DLD1 (cell line): ENCODE results near the gene GFI1.
"Not testable (repeated sequence)": the region's sequence is repeated elsewhere in the genome, so short reads cannot be mapped to it uniquely, and the experiment has no call there.

Source experiments
- in situ Hi-C: cut with HindIII; loops from 2 replicates; pipeline ENCODE4 v1.10.0; 2017; ENCODE audit warnings: low sequenced_read_pairs

Gene GFI1

GRCh38 chr1:92486251-92487077, at the start of gene GFI1:
TSS of gene GFI1 (minus strand) at chr1:92486925. CDS start at chr1:92483487, 3,438 bp downstream.
- in situ Hi-C loops = no loop called here

GRCh38 chr1:92532371-92532770, 45.6 kb upstream of the GFI1 start:
- in situ Hi-C loops = not testable (repeated sequence)

GRCh38 chr1:92531939-92532338, 45.2 kb upstream of the GFI1 start:
- in situ Hi-C loops = not testable (repeated sequence)

- in situ Hi-C loops = no loop called here
These were observed 40.9 kb upstream of the GFI1 start for GRCh38 chr1:92527670-92528069.

- in situ Hi-C loops = not testable (repeated sequence)
These were observed 38.3 kb upstream of the GFI1 start for GRCh38 chr1:92524944-92525590.

- in situ Hi-C loops = no loop called here
These were observed 32.3 kb upstream of the GFI1 start for GRCh38 chr1:92519043-92519442.

- in situ Hi-C loops = no loop called here
These were observed 29.8 kb upstream of the GFI1 start for GRCh38 chr1:92516574-92516973.

GRCh38 chr1:92515796-92516201, 29.1 kb upstream of the GFI1 start:
- in situ Hi-C loops = no loop called here

- in situ Hi-C loops = no loop called here
These were observed 24.8 kb upstream of the GFI1 start for GRCh38 chr1:92511541-92511940.

GRCh38 chr1:92509619-92510018, 22.9 kb upstream of the GFI1 start:
- in situ Hi-C loops = no loop called here

GRCh38 chr1:92505015-92505692, 18.4 kb upstream of the GFI1 start:
- in situ Hi-C loops = no loop called here

- in situ Hi-C loops = no loop called here
These were observed 17.7 kb upstream of the GFI1 start for GRCh38 chr1:92504291-92505014.

GRCh38 chr1:92503926-92504285, 17.2 kb upstream of the GFI1 start:
- in situ Hi-C loops = no loop called here

GRCh38 chr1:92503043-92503925, 16.6 kb upstream of the GFI1 start:
- in situ Hi-C loops = no loop called here

GRCh38 chr1:92502247-92502646, 15.5 kb upstream of the GFI1 start:
- in situ Hi-C loops = no loop called here

- in situ Hi-C loops = no loop called here
These were observed 13.8 kb upstream of the GFI1 start for GRCh38 chr1:92500552-92500951.

GRCh38 chr1:92495392-92496063, 8.8 kb upstream of the GFI1 start:
- in situ Hi-C loops = no loop called here

- in situ Hi-C loops = no loop called here
These were observed 7.9 kb upstream of the GFI1 start for GRCh38 chr1:92494485-92495141.

GRCh38 chr1:92493139-92493538, 6.4 kb upstream of the GFI1 start:
- in situ Hi-C loops = no loop called here
